ENCODE measurements around the gene INCA1. TPM values are rescaled to one million over a fixed set of nuclear protein-coding genes. Genes with fewer than 3 reads are reported as not detected.

INCA1 gene
- total and polyA plus RNA-seq, 8 donors = 1.3 to 6.1 (median 1.6) TPM; not detected in 3

DNA sequence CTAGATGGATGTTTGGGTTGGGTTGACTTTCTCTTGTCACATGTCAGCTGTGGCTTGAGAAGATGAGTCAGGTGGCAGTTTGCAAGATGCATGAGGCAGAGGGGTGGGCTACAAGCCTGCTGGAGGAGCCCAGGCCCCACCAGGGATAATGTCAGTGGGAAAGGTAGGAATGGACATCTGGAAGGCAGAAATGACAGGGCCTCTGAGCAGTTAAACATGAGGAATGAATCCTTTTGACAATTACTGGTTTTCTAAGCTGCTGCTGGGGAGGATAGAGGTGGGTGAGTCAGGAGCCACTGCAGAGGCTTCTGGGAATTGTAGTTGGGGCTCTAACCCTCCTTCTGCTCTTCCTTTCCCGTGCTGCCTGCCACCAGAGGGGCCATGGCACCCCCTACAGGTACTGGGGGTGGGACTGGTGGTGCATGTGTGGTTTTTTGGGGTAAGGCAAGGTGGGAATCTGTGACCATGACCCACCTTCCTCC lies 22.2 kb upstream of the INCA1 start:
- Histone ChIP-seq H3K4me1 (peaks cover 0 to 9% (median 7%) of the 10 kb centered on the region in 4 donors), H3K27ac (no peak overlapping the region), H3K4me3 (no peak overlapping the region), H3K27me3 (no peaks in the 10 kb centered on the region), H3K36me3 (peaks cover 58 to 97% (median 97%) of the 10 kb centered on the region in 4 donors), H3K9me3 (no peaks in the 10 kb centered on the region)
- TF ChIP-seq EP300 (IDR thresholded peaks at IDR 0.05) (no peak), POLR2A (IDR thresholded peaks at IDR 0.05) (no peak), POLR2AphosphoS5 (IDR thresholded peaks at IDR 0.05) (no peak), CTCF (IDR thresholded peaks at IDR 0.05) (no peak)
- no peak for DNase-seq
- intact Hi-C loops (cut with DNase I; ENCODE audit: low total_unique reads) = no loop called here
- 0 to 50% (median 29%) methylated on average over 1 of the region's 1 CpG for WGBS, 5 donors

- H3K9me3 ChIP-seq = no peaks in the 10 kb centered on the region
- no peaks in the 10 kb centered on the region for H3K4me1 ChIP-seq
- H3K36me3 ChIP-seq = peaks cover 61 to 100% (median 99%) of the 10 kb centered on the region in 4 donors
- H3K4me3 ChIP-seq = no peak overlapping the region
- TF ChIP-seq POLR2AphosphoS5 (IDR thresholded peaks at IDR 0.05) = no peak
- TF ChIP-seq POLR2A (IDR thresholded peaks at IDR 0.05) = no peak
- TF ChIP-seq CTCF (IDR thresholded peaks at IDR 0.05) = no peak
- no peak for TF ChIP-seq EP300 (IDR thresholded peaks at IDR 0.05)
- intact Hi-C loops (cut with DNase I; ENCODE audit: low total_unique reads) = no loop called here
- no peaks in the 10 kb centered on the region for H3K27me3 ChIP-seq
- WGBS, 5 donors = 70 to 92% (median 90%) methylated on average over 2 to 4 of the region's 4 CpGs
- no peak for DNase-seq
- H3K27ac ChIP-seq = no peak overlapping the region
Measured at GRCh38 chr17:5014357-5014756, 17.0 kb upstream of the INCA1 start.

DNA sequence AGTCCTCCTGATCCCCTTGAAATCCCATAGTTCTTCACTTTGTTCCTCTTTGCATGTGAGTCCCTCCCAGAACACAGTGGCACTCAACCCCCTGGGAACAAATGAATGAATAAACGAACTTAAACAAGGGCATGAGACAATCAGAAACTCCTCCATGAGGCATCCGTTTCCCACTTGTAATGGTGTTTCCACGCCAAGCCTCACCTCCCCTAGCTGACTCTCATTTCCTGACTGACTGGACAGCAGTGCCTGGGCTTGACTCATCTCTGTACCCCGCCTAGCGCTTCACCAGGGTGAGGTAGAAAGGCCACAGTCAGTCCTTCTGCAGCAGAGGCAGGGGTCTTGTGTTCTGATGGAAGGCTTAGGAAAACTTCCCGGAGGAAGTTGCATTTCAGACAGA lies 14.6 kb upstream of the INCA1 start:
- intact Hi-C loops (cut with DNase I; ENCODE audit: low total_unique reads) = no loop called here
- 80 to 85% (median 83%) methylated on average over 6 of the region's 6 CpGs for WGBS, 5 donors
- Histone ChIP-seq H3K4me3 (no peak overlapping the region), H3K27me3 (no peaks in the 10 kb centered on the region), H3K9me3 (no peaks in the 10 kb centered on the region), H3K4me1 (no peaks in the 10 kb centered on the region), H3K27ac (no peak overlapping the region), H3K36me3 (peaks cover 77 to 100% (median 99%) of the 10 kb centered on the region in 4 donors)
- no peak for DNase-seq
- no peak for TF ChIP-seq EP300 (IDR thresholded peaks at IDR 0.05)

DNA sequence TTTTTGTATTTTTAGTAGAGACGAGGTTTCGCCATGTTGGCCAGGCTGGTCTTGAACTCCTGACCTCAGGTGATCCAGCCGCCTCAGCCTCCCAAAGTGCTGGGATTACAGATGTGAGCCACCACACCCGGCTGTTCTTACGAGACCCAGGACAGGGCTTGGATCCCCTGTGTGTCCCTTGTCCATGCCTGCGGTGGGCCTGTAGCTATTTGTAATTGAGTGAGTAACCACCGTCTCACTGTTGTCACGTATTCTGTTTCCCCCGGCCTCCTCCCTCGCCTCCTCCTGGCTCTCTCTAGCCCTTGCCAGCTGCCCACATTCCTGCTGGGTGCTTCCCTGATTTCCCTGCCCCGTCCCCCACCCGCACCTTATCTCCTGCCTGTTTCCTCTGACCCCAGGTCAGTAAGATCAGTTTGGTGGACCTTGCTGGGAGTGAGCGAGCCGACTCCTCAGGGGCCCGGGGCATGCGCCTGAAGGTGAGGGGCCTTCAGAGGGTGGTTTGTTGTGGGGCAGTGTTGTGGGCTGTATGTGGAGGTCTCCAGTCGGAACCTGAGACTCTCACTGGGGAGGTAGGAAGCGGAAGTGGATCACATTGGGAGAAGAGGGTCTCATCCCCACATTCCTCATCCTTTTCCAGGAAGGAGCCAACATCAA lies 6.0 kb upstream of the INCA1 start:
- WGBS, 5 donors = 89 to 94% (median 94%) methylated on average over 18 of the region's 18 CpGs

More for the DNA sequence above, 6.0 kb upstream of the INCA1 start:
- Histone ChIP-seq H3K27me3 (no peaks in the 10 kb centered on the region), H3K4me1 (peaks cover 20 to 27% (median 23%) of the 10 kb centered on the region in 4 donors), H3K27ac (no peak overlapping the region), H3K9me3 (no peaks in the 10 kb centered on the region), H3K36me3 (peaks cover 74 to 80% (median 79%) of the 10 kb centered on the region in 4 donors), H3K4me3 (no peak overlapping the region)
- intact Hi-C loops (cut with DNase I; ENCODE audit: low total_unique reads) = no loop called here
- DNase-seq = no peak
- TF ChIP-seq CTCF (IDR thresholded peaks at IDR 0.05) = no peak
- no peak for TF ChIP-seq POLR2A (IDR thresholded peaks at IDR 0.05)
- TF ChIP-seq EP300 (IDR thresholded peaks at IDR 0.05) = no peak
- TF ChIP-seq POLR2AphosphoS5 (IDR thresholded peaks at IDR 0.05) = no peak

Data from stomach (tissue), 9 donors.